NCI-H2196 treated with DMSO at 0.1 percent for 48 hours (cell line): ENCODE results near the gene FGFR3.

Experiments
- DNase-seq: peaks from one replicate; lab custom pipeline; 2025; ENCODE audit not compliant: unreplicated experiment; lab: John Stamatoyannopoulos, UW

Gene FGFR3

DNA sequence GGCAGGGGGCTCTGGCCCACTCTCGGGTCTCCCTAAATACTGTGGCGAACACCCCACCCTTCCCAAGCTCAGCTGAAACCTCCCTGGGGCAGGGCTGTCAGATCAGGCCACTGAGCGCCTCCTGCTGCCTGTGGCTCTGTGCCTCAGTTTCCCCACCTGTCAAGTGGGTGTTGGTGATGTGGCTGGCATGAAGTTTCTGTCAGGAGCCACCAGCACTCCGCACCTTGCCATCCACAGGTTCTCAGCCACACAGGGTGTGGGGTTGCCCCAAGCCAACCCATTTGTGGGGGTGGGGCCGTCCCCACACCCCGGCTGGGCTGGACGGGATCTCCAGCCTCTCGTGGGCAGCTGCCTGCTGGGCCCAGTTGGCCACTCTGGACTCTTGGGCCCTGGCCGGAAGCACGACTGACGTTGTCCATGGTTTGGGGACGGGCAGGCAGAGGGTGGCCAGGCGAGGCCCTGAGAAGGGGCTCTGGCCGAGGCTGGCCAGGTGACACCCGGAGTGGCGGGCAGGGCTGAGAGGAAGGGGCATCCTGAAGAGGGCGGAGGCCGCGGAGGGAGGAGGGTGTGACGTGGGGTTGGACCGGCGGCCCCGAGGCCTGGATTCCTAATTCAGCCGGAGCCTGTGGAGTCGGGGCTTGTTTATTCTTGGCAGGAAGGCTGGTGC is 5.5 kb upstream of the FGFR3 start:
- no peak for DNase-seq

DNA sequence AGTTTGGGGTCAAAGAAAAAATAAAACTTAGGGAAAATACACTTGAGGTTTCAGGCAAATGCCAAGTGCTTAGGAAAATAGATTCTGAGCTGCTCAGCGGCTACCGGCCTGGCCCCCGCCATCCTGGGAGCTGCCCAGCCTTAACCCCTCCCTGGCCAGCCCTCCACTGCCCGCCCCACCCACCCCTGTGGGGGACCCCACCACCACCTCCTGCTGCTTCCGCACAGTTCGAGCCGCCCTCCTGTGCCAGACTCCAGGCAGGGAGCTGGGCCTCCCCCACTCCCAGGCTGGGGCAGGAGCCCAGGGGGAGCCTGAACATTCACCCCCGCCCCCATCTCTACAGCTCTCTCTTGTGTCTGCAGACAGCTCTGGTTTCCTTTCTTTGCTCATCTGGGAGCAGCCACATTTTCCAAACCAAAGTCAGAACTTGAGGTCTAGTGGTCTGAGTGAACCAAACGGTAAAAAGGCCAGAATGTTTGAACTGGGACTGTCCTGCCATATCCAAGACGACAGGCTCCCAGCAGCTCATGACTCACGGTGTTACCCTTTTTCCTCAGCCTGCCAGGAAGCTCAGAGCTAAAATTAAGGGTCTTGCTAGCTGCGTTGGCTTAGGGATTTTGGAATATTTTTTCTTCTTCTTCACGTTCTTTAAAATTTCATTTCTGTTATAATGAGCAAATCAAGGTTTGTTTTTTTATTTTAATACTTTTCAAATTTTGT is 4.7 kb upstream of the FGFR3 start:
- no peak for DNase-seq

DNA sequence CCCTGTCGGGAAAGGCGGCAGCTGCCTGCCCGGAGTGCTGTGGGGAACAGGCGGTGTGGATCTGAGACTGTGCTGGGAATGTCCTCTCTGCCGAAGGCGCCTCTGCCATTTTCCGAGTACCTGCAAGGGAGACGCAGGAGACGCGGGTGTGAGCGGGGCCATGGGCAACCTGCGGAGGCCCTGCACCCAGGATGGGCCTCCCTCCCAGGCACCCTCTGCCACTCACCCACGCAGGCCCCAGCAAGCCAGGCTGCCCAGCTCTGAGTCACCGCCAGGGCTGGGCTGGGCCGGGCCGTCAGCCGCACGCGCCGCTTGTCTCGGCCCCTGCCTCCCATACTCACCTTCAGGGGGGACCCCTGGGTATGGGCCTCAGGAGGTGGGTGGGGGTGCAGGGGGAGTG is 3.5 kb upstream of the FGFR3 start:
- no peak for DNase-seq

DNA sequence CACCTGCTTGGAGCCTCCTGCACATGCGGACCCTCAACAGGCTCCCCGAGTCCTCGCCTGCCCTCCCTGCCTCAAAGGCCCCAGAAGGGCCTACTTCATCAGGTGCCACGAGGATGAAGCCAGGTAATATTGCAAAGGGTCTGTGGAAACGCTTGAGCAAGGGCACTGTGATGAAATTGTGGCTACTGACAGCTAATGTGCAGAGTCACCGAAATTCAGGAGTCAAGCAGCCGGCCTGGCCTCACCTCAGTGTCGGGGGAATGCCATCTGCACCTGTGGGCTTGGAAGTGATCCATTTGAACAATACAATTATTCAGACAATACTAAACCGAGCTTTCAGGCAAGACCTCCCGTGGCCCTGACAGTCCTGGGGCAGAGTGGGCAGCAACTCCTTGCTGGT is 3.1 kb upstream of the FGFR3 start:
- no peak for DNase-seq

DNA sequence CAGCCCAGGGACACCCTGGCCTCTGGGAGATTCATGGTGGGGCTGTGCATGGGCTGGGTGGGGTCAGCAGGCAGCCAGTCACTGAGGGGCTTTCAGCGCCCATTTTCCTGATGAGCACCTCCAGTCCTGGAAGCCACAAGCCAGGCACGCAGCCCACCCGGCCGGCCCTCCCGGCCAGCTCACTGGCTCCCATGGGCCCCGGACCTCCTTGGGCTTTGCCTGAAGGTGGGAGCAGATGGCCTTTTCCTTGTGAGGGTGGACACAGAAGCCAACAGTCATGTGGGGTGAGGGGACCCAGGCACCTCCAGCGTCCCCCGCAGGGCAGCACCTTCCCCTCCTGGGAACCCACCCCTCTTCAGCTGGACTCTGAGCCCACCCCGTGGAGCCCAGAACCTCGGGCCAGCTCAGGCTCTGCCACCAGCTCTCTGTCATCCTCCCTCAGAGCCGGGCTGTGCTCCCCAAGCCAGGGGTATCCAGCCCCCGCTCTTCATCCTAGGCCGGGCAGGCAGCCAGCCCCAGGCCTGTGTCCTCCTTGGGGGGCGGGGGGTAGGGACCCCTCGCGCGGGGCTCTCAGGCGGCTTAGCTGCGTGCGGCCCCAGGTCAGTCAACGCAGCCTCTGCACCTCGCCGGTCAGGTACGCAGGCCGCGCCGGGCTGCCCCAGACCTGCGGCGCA is 798 bp upstream of the FGFR3 start:
- DNase-seq = no peak

DNA sequence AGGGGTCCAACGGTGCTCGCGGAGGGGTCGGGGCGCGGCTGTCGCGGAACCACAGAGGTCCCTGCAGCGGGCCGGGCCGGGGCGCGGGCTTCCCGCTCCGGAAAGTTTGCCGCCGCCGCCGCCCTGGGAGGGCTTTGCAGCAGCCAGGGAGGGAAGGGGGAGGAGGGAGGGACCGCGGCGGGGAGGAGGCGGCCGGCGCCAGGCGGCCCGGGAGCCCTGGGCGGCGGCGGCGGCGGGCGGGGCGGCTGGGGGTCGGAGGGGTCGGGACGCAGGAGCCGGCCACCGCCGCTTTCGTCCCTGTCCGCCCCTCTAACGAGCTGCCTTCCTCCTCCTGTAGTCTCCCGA is 375 bp downstream of the FGFR3 start:
- DNase-seq = no peak

DNA sequence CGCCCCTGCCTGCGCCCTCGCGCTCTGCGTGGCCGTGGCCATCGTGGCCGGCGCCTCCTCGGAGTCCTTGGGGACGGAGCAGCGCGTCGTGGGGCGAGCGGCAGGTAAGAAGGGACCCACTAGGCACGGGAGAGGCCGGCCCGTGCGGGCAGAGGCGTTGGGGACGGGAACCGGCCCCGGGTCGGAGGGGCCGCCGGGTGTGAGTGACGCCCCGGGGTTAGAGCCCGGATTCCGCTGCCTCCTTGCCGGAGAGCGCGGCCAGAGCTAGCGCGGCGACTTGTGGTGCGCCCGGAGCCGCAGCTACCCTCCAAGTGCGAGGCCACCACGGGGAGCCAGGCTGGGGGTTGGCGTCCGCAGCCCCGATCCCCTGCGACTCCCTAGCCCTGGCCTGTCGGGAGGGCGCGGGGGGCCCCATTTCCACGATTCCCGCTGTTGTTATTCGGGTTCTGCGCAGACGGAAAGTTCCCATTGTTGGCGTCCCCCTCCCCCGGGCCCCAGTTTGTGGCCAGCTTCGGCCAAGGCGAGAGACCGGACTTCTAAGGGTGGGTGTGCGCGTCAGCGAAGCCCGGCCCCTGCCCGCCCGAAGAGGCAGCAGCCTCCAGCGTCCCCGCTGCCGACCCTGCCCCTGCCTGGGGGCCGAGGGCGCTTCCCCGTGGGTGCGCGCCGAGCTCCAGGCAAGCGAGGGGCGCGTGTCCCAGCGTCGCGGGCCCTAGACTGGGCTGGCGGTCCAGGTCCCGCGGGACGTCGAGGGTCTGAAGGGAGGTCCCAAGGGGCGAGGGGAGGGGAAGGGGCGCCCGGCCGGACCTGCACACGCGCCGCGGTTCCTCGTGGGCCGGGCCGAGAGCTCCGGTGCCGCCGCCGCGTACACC is 1.1 kb downstream of the FGFR3 start:
- DNase-seq = no peak

DNA sequence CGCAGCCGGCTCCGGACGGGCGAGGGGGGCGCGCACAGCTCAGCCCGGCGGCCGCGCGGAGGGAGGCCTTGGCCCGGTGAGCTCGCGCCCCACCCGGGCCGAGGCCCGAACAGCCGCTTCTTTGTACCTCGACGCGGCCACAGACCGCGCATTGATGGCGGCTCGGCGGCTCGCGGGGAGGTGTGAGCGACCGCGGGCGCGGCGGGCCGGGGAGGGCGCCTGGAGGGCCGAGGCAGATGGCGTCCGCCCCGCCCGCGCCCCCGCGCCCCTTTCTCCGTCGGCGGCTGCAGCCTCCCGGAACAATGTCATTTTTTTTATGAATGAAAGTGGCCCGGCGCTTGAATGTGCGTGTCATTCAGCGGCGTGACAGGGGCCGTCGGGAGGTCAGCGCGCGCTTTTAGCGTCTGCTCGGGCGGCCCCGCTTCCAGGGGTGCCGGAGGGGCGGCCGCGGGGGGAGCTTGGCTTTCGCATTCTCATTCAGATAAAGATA is 1.8 kb downstream of the FGFR3 start:
- DNase-seq = no peak

DNA sequence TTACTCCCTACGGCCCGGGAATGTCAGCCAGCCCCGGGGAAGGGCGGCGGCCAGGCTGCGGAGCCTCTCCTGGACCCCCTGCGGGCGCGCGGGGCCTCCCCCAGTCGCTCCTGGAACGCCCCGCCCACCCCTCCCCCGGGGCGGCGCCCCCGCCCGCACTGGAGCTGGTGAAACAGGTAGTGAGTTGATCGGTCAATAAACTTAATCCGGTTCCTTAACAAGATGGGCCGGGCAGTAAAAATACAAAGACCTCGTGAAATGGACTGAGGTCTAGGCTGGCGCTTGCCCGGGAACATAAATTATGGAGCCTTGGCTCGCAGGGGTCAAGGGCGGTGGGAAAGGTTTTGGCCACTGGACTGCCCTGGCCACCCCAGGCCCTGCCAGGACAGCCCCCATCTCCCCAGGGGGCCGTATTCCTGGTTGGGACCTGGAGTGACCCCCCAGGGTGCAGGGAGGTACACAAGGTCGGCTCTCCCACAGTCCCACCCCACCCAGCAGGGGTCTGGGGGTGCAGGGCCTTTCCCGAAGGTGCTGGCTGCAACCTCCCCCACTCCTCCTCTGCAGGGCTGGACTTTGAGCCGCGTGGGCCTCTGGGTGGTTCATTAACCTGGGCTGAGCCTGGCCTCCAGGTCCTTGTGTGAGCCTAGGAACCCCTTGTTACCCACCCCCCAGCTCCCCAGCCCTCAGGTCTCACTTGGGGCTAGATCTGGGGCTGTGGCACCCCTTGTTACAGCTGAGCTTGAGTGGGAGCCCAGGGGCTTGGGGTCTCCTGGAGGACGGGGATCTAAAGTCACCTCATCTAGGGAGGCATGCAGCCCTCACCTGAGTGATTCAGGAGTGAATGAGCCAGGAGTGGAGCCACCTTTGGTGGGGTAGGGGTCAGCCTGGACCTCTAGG is 2.5 kb downstream of the FGFR3 start:
- no peak for DNase-seq

DNA sequence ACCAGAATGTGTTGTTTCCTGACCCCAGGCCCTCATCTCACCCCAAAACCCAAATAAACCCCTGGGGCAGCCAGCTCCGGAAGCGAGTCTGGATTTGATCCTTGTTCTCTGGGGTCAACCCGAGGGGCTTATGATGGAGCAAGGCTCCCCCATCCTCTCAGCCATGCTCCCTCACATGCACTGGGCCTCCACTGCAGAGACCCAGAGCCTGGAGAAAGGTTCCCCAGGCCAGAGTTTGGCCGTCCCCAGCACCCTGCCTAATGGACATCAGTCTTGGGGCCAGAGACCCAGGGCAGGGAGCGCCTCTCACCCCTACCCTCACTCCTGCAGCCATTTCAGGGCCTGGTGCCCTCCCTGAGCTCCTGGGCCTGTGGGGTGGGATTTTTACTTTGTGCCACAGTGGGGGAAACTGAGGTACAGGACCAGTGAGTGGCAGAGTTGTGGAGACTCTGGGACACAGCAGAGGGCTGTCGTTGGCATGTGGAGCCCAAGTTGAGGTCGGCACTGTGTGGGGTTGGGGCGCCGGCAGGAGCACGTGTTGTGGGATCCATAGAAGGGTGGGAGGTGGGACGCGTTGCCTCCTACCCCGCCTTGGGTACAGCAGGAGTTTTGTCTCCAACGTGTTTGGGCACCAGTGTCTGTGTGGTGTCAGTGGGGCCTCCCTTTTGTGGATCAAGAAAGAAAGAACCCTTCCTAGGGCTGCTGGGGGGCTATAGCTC is 3.6 kb downstream of the FGFR3 start:
- DNase-seq = no peak

DNA sequence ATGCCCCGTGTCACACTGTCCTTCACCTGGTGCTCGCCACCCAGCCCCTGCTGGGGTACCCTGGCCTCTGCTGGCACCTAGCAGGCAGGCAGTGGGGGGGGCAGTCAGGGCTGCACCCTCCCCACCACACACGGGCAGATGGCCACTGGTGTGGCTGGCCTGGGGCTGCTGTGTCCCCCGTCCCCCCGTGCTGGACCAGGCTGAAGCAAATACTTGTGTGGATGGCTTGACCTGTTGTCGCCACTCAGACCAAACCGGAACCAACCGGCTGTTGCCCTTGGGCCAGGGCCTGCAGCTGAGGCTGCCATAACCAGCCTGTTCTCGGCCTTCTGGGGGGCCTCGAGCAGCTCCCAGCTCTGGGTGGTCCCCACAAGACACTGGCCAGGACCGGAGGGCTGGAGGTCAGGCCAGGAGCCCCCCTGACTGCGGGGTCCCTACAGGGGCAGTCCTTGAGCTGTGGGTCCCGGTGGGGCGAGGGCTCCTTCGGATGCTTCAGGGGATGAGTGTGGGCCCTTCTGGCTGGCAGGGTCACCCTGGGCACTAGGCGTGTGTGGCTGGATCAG is 4.3 kb downstream of the FGFR3 start:
- DNase-seq = no peak

DNA sequence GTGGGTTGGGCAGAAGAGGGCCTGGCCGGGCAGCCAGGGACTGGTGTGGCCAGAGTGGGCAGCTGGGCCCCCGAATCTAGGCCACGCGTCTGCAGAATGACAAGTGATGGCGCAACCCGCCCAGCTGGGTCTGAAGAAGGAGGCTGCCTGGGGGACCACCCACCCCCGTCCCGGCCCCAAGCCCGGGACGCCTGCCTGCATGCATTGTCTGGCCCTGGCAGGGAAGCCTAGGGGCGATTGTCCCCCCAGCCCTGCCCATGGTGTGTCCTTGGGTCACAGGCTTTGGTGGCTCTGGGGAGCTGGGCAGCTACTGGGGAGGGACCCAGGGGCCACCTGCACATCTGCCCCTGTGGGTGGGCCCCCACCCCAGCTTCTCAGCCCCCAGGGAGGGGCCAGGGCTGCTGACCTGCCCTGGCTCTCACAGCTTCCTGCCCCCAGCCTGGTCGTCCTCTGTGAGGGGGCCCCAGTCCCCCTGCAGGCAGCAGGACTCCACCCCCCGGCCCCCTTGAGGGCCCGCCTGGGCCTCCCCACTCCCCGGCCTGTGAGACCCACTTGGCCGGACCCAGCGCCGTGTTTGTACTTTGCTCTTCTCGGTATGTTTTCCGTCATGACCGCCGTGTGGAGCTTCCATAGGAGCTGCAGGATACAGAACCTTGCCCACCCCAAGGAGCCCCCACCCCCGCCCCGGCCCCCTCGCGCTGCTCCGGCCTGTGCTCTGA is 4.9 kb downstream of the FGFR3 start:
- DNase-seq = no peak

DNA sequence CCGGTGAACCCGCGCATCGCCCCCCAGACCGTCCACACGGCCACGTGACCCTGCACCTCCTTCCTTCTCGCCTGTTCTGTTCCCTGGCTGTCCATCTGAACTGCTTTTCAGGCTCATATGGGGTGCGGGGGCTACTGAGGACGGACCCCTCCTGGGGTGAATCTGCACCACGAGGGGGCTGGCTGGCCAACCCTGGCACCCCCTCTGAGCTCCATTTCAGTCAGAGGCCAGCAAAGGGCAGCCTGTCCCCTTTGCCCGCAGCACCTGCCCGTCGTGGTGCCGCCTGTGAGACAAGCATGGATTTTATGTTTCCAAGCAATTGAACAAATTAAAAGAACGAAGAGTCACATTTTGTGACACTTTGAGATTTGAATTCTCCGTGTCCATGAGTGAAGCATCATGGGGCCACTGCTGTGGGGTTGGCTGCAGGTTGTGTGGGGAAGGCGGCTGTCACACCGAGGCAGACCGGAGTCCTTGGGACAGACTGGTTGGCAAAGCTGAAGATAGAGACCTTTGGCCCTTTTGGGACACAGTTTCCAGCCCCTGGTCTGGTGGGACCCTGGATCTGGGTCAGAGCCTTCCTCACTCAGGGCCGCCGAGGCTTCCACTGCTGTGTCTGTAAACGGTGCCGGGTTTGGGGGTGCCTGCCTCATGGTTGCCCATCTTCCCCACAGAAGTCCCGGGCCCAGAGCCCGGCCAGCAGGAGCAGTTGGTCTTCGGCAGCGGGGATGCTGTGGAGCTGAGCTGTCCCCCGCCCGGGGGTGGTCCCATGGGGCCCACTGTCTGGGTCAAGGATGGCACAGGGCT is 5.7 kb downstream of the FGFR3 start:
- no peak for DNase-seq

DNA sequence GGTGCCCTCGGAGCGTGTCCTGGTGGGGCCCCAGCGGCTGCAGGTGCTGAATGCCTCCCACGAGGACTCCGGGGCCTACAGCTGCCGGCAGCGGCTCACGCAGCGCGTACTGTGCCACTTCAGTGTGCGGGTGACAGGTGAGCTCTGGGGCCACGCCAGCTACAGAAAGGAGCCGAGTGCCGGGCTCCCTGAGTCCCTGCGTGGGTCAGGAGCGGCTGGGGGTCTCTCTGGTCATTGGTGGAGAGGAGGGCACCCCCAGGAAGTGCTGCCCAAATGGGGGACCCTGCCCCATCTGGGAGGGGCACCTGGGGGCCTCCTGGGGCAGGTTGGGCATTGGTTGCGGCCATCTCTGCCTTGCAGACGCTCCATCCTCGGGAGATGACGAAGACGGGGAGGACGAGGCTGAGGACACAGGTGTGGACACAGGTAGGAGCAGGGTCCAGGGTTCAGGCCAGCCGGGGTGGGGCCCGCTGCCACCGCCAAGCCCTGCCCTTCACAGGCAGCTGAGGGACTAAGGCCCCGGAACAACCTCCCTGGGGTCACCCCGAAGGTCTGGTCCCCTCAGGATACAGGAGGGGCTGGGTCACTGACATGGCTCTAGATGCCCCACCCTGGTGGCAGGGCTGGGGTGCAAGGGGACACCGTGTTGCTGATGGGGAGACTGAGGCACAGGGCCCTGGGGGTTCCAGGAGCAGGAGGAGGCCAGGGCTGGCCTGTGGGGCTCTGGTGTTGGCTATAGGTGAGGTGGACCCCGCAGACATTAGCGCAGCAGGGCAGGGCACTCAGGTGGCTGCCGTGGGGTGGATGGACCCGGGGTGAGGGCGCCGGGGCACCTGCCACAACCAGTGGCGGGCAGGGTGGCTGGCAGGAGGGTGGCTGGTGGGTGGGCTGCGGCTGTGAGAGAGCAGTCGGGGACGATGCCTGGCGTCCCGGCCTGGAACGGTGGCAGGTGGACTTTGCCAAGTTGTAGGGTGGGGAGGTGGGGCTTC is 6.6 kb downstream of the FGFR3 start:
- DNase-seq = no peak

DNA sequence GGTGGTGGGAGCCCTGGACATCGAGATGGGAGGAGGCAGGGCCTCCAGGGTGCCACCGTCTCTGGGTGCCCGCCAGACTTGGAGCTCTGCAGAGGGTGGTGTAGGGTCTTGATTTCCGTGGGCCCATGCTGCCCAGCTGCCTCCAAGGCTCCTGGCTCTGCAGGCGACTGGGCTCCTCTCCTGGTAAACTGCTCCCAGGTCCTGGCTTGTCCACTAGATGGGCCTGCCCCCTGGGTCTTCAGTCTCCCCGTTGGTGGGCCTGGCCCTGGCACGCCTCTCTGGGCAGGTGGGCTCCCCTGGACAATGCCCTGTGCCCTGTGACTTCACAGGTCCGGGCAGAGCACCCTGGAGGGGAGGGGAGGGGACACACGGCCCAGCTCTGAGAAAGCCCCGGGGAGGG is 7.7 kb downstream of the FGFR3 start:
- no peak for DNase-seq

DNA sequence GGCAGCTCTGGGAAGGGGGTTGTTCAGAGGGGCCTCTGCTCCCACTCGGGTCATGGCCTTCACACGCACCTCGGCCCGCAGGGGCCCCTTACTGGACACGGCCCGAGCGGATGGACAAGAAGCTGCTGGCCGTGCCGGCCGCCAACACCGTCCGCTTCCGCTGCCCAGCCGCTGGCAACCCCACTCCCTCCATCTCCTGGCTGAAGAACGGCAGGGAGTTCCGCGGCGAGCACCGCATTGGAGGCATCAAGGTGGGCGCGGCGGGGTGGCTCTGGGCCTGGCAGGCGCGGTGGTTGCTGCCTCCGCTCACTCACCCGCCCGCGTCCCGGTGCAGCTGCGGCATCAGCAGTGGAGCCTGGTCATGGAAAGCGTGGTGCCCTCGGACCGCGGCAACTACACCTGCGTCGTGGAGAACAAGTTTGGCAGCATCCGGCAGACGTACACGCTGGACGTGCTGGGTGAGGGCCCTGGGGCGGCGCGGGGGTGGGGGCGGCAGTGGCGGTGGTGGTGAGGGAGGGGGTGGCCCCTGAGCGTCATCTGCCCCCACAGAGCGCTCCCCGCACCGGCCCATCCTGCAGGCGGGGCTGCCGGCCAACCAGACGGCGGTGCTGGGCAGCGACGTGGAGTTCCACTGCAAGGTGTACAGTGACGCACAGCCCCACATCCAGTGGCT is 8.3 kb downstream of the FGFR3 start:
- no peak for DNase-seq
